Thoracic aorta (tissue), 2 donors: ENCODE results near the gene P2RY14. TPM values are rescaled to one million over a fixed set of nuclear protein-coding genes. Genes with fewer than 3 reads are reported as not detected.

ENCODE experiments used
- ATAC-seq: fragments of 150-250 bp; one replicate; pipeline ENCODE4 v1.8.0; 2017; ENCODE audit warnings: low read depth; ENCODE audit not compliant: insufficient number of reproducible peaks, low FRiP score
- DNase-seq: peaks from one replicate; pipeline ENCODE4 v3.0.0-alpha.2; 2020; ENCODE audit warnings: low spot score
- H3K27ac ChIP-seq, 2 donors: fragments of 200-600 bp; sonication (generic); 1 replicate in 1 of 2; 2 replicates in 1 of 2; pipeline ENCODE4 v1.5.1; 2016; ENCODE audit warnings: mild to moderate bottlenecking in 2 of 2, moderate library complexity in 2 of 2
- H3K27me3 ChIP-seq: fragments of 200-600 bp; sonication (generic); replicated peaks from 2 replicates; pipeline ENCODE4 v1.6.0; 2016; ENCODE audit warnings: mild to moderate bottlenecking; ENCODE audit not compliant: insufficient read depth
- H3K36me3 ChIP-seq: fragments of 200-600 bp; sonication (generic); one replicate; pipeline ENCODE4 v1.5.1; 2016
- H3K4me1 ChIP-seq, 2 donors: fragments of 200-600 bp; sonication (generic); 1 replicate in 1 of 2; 2 replicates in 1 of 2; pipeline versions ENCODE4 v1.5.1 to v1.6.0; 2016; ENCODE audit warnings: low read depth in 2 of 2, mild to moderate bottlenecking in 1 of 2; ENCODE audit not compliant: control insufficient read depth in 1 of 2
- H3K4me3 ChIP-seq: fragments of 200-600 bp; sonication (generic); 2 replicates; pipeline ENCODE4 v1.5.1; 2016; ENCODE audit warnings: mild to moderate bottlenecking
- H3K9me3 ChIP-seq: fragments of 200-600 bp; sonication (generic); 2 replicates; pipeline ENCODE4 v1.5.1; 2016
- total RNA-seq, 2 donors: library from RNA; depleted of rRNA; stranded (reverse); fragments of >200 nt; gene quantifications; one replicate each; pipeline versions ENCODE4 v1.1.0 to v1.2.3, GENCODE V29; 2016
- TF ChIP-seq, protein P1 (sequence below): fragments of 200-600 bp; sonication (generic); IDR thresholded peaks from one replicate; pipeline ENCODE4 v1.5.1; 2019; ENCODE audit warnings: antibody characterized with exemption

Gene P2RY14
- total RNA-seq, 2 donors from 2014 or later, result 2.5 to 4.3 TPM

- ATAC-seq (no peak), DNase-seq (no peak)
- peaks cover 4 to 7% of the 10 kb centered on the region in 2 donors for H3K4me1 ChIP-seq
- no peaks in the 10 kb centered on the region for H3K36me3 ChIP-seq
- H3K27ac ChIP-seq, result no peak overlapping the region
- TF ChIP-seq, protein P1, sequence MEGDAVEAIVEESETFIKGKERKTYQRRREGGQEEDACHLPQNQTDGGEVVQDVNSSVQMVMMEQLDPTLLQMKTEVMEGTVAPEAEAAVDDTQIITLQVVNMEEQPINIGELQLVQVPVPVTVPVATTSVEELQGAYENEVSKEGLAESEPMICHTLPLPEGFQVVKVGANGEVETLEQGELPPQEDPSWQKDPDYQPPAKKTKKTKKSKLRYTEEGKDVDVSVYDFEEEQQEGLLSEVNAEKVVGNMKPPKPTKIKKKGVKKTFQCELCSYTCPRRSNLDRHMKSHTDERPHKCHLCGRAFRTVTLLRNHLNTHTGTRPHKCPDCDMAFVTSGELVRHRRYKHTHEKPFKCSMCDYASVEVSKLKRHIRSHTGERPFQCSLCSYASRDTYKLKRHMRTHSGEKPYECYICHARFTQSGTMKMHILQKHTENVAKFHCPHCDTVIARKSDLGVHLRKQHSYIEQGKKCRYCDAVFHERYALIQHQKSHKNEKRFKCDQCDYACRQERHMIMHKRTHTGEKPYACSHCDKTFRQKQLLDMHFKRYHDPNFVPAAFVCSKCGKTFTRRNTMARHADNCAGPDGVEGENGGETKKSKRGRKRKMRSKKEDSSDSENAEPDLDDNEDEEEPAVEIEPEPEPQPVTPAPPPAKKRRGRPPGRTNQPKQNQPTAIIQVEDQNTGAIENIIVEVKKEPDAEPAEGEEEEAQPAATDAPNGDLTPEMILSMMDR, result no peak
- no peaks in the 10 kb centered on the region for H3K9me3 ChIP-seq
- H3K27me3 ChIP-seq, result no peaks in the 10 kb centered on the region
- H3K4me3 ChIP-seq, result no peak overlapping the region
These were observed 11.3 kb downstream of the P2RY14 start for GRCh38 chr3:151267066-151267465.

GRCh38 chr3:151265866-151266265 is 12.5 kb downstream of the P2RY14 start:
- no peaks in the 10 kb centered on the region for H3K36me3 ChIP-seq
- no peaks in the 10 kb centered on the region for H3K9me3 ChIP-seq
- no peak overlapping the region for H3K27ac ChIP-seq
- TF ChIP-seq, protein P1, result no peak
- no peak for ATAC-seq
- no peak for DNase-seq
- no peak overlapping the region for H3K4me3 ChIP-seq
- H3K4me1 ChIP-seq, result peaks cover 4 to 7% of the 10 kb centered on the region in 2 donors
- H3K27me3 ChIP-seq, result no peaks in the 10 kb centered on the region

- ATAC-seq (no peak), DNase-seq (no peak)
- H3K9me3 ChIP-seq, result no peaks in the 10 kb centered on the region
- no peaks in the 10 kb centered on the region for H3K27me3 ChIP-seq
- peaks cover 4 to 7% of the 10 kb centered on the region in 2 donors for H3K4me1 ChIP-seq
- TF ChIP-seq, protein P1, result no peak
- H3K27ac ChIP-seq, result no peak overlapping the region
- no peaks in the 10 kb centered on the region for H3K36me3 ChIP-seq
- H3K4me3 ChIP-seq, result no peak overlapping the region
These were observed 13.2 kb downstream of the P2RY14 start for GRCh38 chr3:151265166-151265565.

DNA sequence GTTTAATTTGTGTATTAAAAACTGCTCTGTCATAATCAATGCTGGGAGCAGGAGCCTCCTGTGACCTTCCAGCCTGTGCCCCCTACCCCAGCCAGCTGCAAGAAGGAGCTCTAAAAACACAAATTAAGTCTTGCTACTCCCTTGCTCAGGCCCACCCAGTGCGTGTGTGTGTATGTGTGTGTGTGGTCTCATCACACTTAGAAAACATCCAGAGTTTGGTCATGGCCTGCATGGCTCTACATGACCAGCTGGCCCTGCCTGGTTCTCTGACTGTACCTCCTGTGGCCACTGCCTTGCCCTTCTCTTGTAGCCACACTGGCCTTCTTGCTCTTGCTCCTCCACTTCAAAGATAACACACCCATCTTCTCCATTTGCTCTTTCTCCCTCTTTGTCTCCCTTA is 13.7 kb downstream of the P2RY14 start:
- Histone ChIP-seq H3K27me3 (no peaks in the 10 kb centered on the region), H3K4me1 (peaks cover 2 to 4% of the 10 kb centered on the region in 2 donors), H3K36me3 (no peaks in the 10 kb centered on the region), H3K9me3 (no peaks in the 10 kb centered on the region), H3K27ac (no peak overlapping the region), H3K4me3 (no peak overlapping the region)
- ATAC-seq (no peak), DNase-seq (no peak)
- TF ChIP-seq, protein P1, result no peak

GRCh38 chr3:151262871-151263525 is 15.3 kb downstream of the P2RY14 start:
- no peak overlapping the region for H3K4me3 ChIP-seq
- H3K36me3 ChIP-seq, result no peaks in the 10 kb centered on the region
- H3K9me3 ChIP-seq, result no peaks in the 10 kb centered on the region
- no peak overlapping the region for H3K27ac ChIP-seq
- no peaks in the 10 kb centered on the region for H3K27me3 ChIP-seq
- TF ChIP-seq, protein P1, result no peak
- no peak for DNase-seq
- ATAC-seq, result no peak
- H3K4me1 ChIP-seq, result no peaks in the 10 kb centered on the region
